K562 (cell line): Measurements from ENCODE around the gene LRIT1. TPM values are rescaled to one million over a fixed set of nuclear protein-coding genes. Genes with fewer than 3 reads are reported as not detected.

ENCODE experiments used
- ATAC-seq: fragments of 200-7000 bp; cut with Tn5 transposase; 3 replicates; pipeline ENCODE4 v1.9.1; 2020; ENCODE audit warnings: moderate library complexity
- BruUV-seq: library from RNA; stranded (reverse); fragments of 400-500 nt; replicated peaks from 2 replicates; lab custom pipeline; 2021; lab: Mats Ljungman, UMichigan
- CTCF ChIA-PET: fragments of 300-600 bp; formaldehyde crosslinking; extraction: SDS; loops from one replicate; lab custom pipeline; 2021; ENCODE audit warnings: low intra/inter-chr PET ratio; lab: Yijun Ruan, JAX
- POLR2A ChIA-PET: fragments of 300-600, 350-650 bp; sonication (Branson Sonifier 250); formaldehyde crosslinking; extraction: SDS; loops from one replicate; lab custom pipeline; 2021; ENCODE audit warnings: antibody characterized with exemption, inconsistent platforms; lab: Yijun Ruan, JAX
- DNase-seq, 4 experiments: peaks; one replicate each; pipeline versions ENCODE4 v3.0.0 to v3.0.0-alpha.2; 2011 to 2018; ENCODE audit warnings: low spot score in 3 of 4, mixed read lengths in 3 of 4; ENCODE audit errors: extremely low read depth in 1 of 4
- FAIRE-seq: peaks from 2 replicates; lab custom pipeline; 2011; peaks lifted over from hg19 to GRCh38; lab: Jason Lieb, UNC
- H2AFZ ChIP-seq: 2 replicates; pipeline ENCODE4 v1.6.0; 2011; ENCODE audit warnings: low read depth, low read length, control low read depth, inconsistent platforms
- H3K27ac ChIP-seq: fragments of 200-600 bp; 3 replicates; pipeline ENCODE4 v1.8.0; 2011; ENCODE audit warnings: low read depth, mild to moderate bottlenecking, control low read depth, inconsistent platforms, low read length, moderate library complexity, mixed read lengths; ENCODE audit errors: extremely low read depth
- H3K27me3 ChIP-seq, 2 experiments: fragments of 300-600 bp in 1 of 2; 2 replicates in 1 of 2; 3 replicates in 1 of 2; pipeline versions ENCODE4 v1.6.0 to v1.8.0; 2011; ENCODE audit warnings: inconsistent platforms in 2 of 2, low read length in 2 of 2, mild to moderate bottlenecking in 1 of 2, mixed read lengths in 1 of 2, moderate library complexity in 1 of 2; ENCODE audit not compliant: control insufficient read depth in 2 of 2, insufficient read depth in 2 of 2
- H3K36me3 ChIP-seq: fragments of 300-600 bp; 3 replicates; pipeline ENCODE4 v1.8.0; 2011; ENCODE audit warnings: mild to moderate bottlenecking, low read length, inconsistent platforms; ENCODE audit not compliant: control insufficient read depth, insufficient read depth
- H3K4me1 ChIP-seq, 2 experiments: fragments of 200-600 bp in 1 of 2; replicated peaks in 1 of 2; 2 replicates in 1 of 2; 3 replicates in 1 of 2; pipeline versions ENCODE4 v1.5.1 to v1.8.0; 2011; ENCODE audit warnings: inconsistent platforms in 2 of 2, low read length in 2 of 2, mild to moderate bottlenecking in 1 of 2, mixed read lengths in 1 of 2, moderate library complexity in 1 of 2; ENCODE audit not compliant: control insufficient read depth in 2 of 2, insufficient read depth in 2 of 2
- H3K4me2 ChIP-seq: 2 replicates; pipeline ENCODE4 v1.6.1; 2011; ENCODE audit warnings: low read length, control low read depth, inconsistent platforms, mixed read lengths; ENCODE audit not compliant: insufficient read depth
- H3K4me3 ChIP-seq: fragments of 200-600 bp; sonication (generic), shearing (Covaris generic); 2 replicates; pipeline ENCODE4 v1.5.1; 2016; ENCODE audit warnings: control low read depth, inconsistent platforms
- H3K79me2 ChIP-seq: fragments of 200-600 bp; 3 replicates; pipeline ENCODE4 v1.8.0; 2011; ENCODE audit warnings: low read length, inconsistent platforms; ENCODE audit not compliant: control insufficient read depth, insufficient read depth
- H3K9ac ChIP-seq, 2 experiments: 2 replicates each; pipeline versions ENCODE4 v1.6.0 to v1.6.1; 2011; ENCODE audit warnings: low read depth in 2 of 2, low read length in 2 of 2, control low read depth in 1 of 2, inconsistent platforms in 1 of 2, mild to moderate bottlenecking in 1 of 2, mixed read lengths in 1 of 2; ENCODE audit not compliant: insufficient read depth in 1 of 2
- H3K9me1 ChIP-seq: one replicate; pipeline ENCODE4 v1.6.0; 2011; ENCODE audit warnings: inconsistent platforms, mild to moderate bottlenecking, low read length, moderate library complexity; ENCODE audit not compliant: control insufficient read depth, insufficient read depth
- H3K9me3 ChIP-seq: replicated peaks from 2 replicates; pipeline ENCODE4 v1.5.1; 2011; ENCODE audit warnings: low read depth, low read length, inconsistent platforms; ENCODE audit not compliant: control insufficient read depth, insufficient read depth
- H4K20me1 ChIP-seq: replicated peaks from 2 replicates; pipeline ENCODE4 v1.6.1; 2011; ENCODE audit warnings: low read length, inconsistent platforms, mixed read lengths; ENCODE audit not compliant: control insufficient read depth, insufficient read depth
- KAT8 ChIP-seq: fragments of 450-650 bp; IDR thresholded peaks from 2 replicates; pipeline ENCODE4 v1.6.1; 2016; ENCODE audit warnings: low read depth, mild to moderate bottlenecking
- TARDBP ChIP-seq: fragments of 450-650 bp; IDR thresholded peaks from 2 replicates; pipeline ENCODE4 v1.6.1; 2016
- ZNF224 ChIP-seq: sonication (generic); formaldehyde crosslinking; IDR thresholded peaks from 2 replicates; pipeline ENCODE4 v1.8.0; 2022; ENCODE audit warnings: mild to moderate bottlenecking, missing genetic modification reagents
- ZNF445 ChIP-seq: fragments of 250-450 bp; sonication (Bioruptor Pico); IDR thresholded peaks from 2 replicates; pipeline ENCODE4 v1.4.0; 2020; ENCODE audit warnings: low read depth, mild to moderate bottlenecking, moderate library complexity
- WGBS: fragments of 100-300 bp; shearing (Covaris generic); methylation state at CpG from one replicate; pipeline ENCODE4 v1.1.6; 2016; ENCODE audit warnings: low coverage, mixed read lengths; ENCODE audit not compliant: insufficient coverage; ENCODE audit errors: missing lambda C conversion rate; 5-methylcytosine and 5-hydroxymethylcytosine counted together
- in situ Hi-C: fragments of 300-500 bp; cut with MboI; formaldehyde crosslinking; loops from 4 replicates; pipeline ENCODE4 v1.15.0; 2018; ENCODE audit warnings: inconsistent platforms, mixed read lengths
- intact Hi-C: fragments of 100-400 bp; cut with micrococcal nuclease; formaldehyde crosslinking; loops from 2 replicates; pipeline ENCODE4 v1.14.2; 2022
- polyA plus RNA-seq, 8 experiments: library from polyadenylated mRNA; depleted of rRNA in 4 of 8; stranded (reverse) in 5 of 8; unstranded in 3 of 8; fragments of >200 nt; fragmentation: Nextera tagmentation in 2 of 8; fragmentation: Illumina TruSeq in 1 of 8; extraction: Ambion mirVana in 2 of 8; extraction: Trizol in 1 of 8; gene quantifications; 2 replicates each; pipeline versions ENCODE4 v1.2.1 to v1.2.3, GENCODE V29; 2011 to 2014; ENCODE audit warnings: inconsistent platforms in 1 of 8, missing spikeins in 1 of 8
- total RNA-seq, 7 experiments: library from RNA; depleted of rRNA in 6 of 7; stranded (reverse); fragments of >200 nt in 6 of 7; fragmentation: Illumina TruSeq in 2 of 7; extraction: Trizol in 2 of 7; gene quantifications; 2 replicates each; pipeline versions ENCODE4 v1.2.1 to v1.2.3, GENCODE V29; 2011 to 2021; ENCODE audit warnings: low replicate concordance in 1 of 7
- TF ChIP-seq, protein P1 (sequence below): fragments of 450-650 bp; formaldehyde crosslinking; IDR thresholded peaks from 2 replicates; pipeline ENCODE4 v1.4.0; 2020; ENCODE audit warnings: mild to moderate bottlenecking, moderate library complexity
- TF ChIP-seq, protein P2 (sequence below): fragments of 450-650 bp; IDR thresholded peaks from 2 replicates; pipeline ENCODE4 v1.7.0; 2016; ENCODE audit warnings: borderline replicate concordance

Gene LRIT1
- total and polyA plus RNA-seq, 9 of the 15 experiments (the other 6 are each of a cell fraction or from before 2014, with no cell fraction given): not detected

DNA sequence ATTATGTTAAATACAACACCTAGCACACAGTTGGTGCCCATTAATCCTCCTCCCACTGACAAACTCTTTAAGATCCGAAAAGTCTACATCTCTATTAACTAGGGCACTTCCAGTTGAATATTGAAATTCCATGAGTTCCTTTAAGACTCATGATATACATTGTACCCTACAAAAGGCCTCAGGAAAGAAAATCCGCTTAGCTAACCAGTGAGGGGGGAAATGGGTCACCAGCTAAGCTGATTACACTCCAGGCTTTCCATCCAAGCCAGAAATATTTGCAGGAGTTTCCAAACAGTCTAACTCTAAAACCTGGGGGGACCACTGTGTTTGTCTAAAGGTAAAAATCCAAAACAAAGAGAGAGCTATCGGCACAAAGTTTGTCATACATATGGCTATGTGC is 14.7 kb downstream of the LRIT1 start:
- TF ChIP-seq, protein P1, sequence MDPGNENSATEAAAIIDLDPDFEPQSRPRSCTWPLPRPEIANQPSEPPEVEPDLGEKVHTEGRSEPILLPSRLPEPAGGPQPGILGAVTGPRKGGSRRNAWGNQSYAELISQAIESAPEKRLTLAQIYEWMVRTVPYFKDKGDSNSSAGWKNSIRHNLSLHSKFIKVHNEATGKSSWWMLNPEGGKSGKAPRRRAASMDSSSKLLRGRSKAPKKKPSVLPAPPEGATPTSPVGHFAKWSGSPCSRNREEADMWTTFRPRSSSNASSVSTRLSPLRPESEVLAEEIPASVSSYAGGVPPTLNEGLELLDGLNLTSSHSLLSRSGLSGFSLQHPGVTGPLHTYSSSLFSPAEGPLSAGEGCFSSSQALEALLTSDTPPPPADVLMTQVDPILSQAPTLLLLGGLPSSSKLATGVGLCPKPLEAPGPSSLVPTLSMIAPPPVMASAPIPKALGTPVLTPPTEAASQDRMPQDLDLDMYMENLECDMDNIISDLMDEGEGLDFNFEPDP (CRISPR knock-in tag): no peak
- TF ChIP-seq ZNF445 (CRISPR knock-in tag) (no peak), KAT8 (no peak), TARDBP (no peak), ZNF224 (no peak)
- TF ChIP-seq, protein P2, sequence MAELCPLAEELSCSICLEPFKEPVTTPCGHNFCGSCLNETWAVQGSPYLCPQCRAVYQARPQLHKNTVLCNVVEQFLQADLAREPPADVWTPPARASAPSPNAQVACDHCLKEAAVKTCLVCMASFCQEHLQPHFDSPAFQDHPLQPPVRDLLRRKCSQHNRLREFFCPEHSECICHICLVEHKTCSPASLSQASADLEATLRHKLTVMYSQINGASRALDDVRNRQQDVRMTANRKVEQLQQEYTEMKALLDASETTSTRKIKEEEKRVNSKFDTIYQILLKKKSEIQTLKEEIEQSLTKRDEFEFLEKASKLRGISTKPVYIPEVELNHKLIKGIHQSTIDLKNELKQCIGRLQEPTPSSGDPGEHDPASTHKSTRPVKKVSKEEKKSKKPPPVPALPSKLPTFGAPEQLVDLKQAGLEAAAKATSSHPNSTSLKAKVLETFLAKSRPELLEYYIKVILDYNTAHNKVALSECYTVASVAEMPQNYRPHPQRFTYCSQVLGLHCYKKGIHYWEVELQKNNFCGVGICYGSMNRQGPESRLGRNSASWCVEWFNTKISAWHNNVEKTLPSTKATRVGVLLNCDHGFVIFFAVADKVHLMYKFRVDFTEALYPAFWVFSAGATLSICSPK: no peak
- DNase-seq (no peak), ATAC-seq (no peak), FAIRE-seq (no peak)
- Histone ChIP-seq H3K9me1 (no peaks in the 10 kb centered on the region), H3K36me3 (no peaks in the 10 kb centered on the region), H3K27ac (no peak overlapping the region), H3K9me3 (no peaks in the 10 kb centered on the region), H3K4me1 (no peaks in the 10 kb centered on the region), H3K27me3 (peaks cover 0 to 21% of the 10 kb centered on the region in 2 experiments; a peak in 3 of 5 replicates), H3K9ac (no peak overlapping the region), H3K4me2 (no peak overlapping the region), H2AFZ (no peak overlapping the region), H4K20me1 (no peaks in the 10 kb centered on the region), H3K4me3 (no peak overlapping the region), H3K79me2 (no peaks in the 10 kb centered on the region)
- no TSS peak for BruUV-seq
- WGBS: 0% methylated on average over 3 of the region's 3 CpGs
- ChIA-PET POLR2A (no interaction called here), CTCF (no interaction called here)
- intact Hi-C loops: no loop called here
- in situ Hi-C loops: no loop called here
